Measurements from ENCODE around the gene VPS37D.

GRCh38 chr7:73663033-73663432 lies 4.6 kb upstream of the VPS37D start:
- TF ChIP-seq CTCF (conservative IDR thresholded peaks at IDR 0.05; ENCODE audit: low read depth, low read length) (no peak), EZH2 (IDR thresholded peaks at IDR 0.05; ENCODE audit: borderline replicate concordance, low read depth, low read length, poor library complexity, severe bottlenecking) (no peak)
